NCI-H446 (cell line): ENCODE data around the gene POLR1C.
"Not testable (repeated sequence)": the region's sequence is repeated elsewhere in the genome, so short reads cannot be mapped to it uniquely, and the experiment has no call there.

Experiments used
- DNase-seq, 2 experiments: peaks; one replicate each; lab custom pipeline; 2025; lab: John Stamatoyannopoulos, UW

POLR1C gene

DNA sequence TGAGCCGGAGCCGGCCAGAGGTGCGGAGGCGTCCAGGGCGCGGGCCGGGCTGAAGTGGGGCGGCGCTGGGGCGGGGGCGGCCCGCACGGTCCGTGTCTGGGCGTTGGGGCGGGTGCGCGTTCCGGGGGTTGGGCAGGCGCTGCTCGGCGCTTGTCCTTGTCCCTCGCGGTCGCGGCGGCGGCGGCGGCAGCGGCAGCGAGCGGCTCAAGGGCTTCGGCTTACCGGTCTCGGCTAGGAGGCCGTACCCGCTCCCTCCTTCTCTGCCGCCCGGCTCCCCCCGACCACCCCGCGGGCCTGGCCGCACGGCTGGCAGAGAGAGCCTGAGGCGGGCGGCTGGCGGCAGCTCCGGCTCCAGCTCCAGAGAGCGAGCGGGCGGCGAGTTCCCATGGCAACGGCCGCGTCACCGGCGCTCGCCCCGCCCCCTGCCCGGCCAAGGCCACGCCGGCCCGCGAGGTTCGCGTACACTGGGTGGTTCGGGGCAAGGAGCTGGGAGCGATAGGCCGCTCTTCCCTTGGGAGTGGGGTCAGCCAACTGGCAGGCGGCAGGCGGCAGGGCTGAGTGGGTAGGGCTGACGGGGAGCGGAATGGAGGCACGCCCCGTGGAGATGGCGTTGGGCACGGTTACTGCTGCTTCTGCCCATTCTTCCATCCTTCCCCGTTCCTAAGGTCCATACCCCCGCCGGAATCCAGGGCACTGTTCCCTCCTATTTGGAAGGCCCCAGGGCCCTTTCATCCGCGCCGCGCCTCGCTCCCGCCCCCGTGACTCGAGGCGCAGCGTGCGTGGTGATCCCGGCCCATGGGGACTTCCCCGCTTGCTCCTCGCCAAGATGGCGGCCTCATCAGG is 6.7 kb upstream of the POLR1C start, which contains the start of gene LRRC73:
Gene LRRC73 (minus strand): TSS at position 363 of the 843 bp plus-strand sequence. CDS start 561 bp downstream, outside the sequence.
- peak; percentile 24 to 81 for DNase-seq

DNA sequence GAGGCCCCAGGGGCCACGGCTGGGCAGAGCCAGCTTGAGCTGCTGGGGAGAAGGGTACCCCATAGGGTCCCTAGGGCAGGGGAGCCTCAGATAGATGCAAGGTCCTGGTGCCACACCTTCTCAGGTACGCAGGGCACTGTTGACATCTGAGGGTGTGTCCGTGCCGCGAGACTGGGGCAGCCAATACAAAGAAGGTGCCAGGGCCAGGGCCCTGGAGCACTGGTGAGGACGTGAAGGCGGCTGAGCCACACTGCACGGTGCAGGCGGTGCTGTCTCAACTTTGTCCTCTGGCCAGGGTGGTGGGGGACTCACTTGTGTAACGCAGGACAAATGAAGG is 6.1 kb upstream of the POLR1C start:
- no peak for DNase-seq

DNA sequence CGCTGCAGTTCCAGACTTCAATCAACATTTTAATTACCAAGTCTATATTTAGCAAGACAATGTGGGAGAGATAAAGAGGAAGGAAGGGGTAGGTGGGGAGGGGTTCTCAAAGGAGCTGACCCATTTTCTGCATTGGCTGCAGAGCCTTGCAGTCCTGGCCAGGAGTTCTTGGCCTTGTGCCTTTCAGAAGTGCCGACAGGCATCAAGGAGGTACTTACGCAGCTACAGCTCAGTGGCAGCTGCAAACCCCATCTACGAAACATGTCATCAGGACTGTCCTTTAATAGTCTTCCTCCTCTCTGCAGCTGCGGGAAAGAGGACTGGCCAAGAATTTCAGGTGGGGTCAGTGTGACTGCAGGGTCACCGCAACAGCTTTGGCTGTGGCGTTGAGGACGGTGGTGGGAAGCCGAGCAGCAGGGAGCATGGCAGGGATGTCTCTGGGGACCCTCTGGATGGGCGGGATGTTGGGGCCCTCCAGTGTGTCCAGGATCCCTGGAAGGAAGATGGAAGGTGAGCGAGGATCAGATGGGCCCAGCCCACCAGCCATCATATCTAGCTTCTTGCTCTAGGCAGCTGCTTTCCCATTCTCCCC is 5.0 kb upstream of the POLR1C start:
- no peak for DNase-seq

DNA sequence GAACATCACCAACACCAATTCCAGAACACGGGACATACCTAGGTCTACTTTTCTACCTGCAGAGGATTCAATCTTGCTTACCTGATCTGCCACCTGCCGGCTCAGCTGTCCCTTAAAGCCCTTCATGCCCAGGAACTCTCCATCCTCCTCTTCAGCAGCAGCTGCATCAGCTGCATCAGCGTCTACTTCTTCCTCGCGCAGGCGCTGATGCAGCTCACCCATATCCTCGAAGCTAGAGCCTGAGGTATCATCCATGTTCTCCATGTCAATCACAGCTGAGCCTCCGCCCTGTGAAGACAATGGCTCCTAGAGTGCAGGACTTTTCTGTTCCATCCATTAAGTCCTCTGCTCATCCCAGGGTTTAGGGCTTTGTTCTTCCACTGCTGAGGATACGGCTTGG is 1.1 kb upstream of the POLR1C start:
- no peak for DNase-seq

DNA sequence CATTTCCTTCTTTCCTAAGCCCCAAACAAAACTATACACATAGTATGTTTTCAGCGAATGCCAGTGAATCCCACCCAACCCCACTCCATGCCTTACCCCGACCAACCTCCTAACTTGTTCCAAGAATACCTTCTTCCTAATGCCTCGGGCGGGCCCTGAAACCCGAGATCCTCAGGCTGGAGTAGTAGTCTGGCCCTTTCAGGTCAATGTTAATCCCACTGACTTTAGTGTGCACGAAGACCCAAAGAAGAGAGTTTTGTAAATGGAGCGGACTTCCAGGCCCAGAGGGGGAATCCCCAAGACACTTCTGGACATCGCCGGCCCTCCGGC is 557 bp upstream of the POLR1C start:
- no peak for DNase-seq

DNA sequence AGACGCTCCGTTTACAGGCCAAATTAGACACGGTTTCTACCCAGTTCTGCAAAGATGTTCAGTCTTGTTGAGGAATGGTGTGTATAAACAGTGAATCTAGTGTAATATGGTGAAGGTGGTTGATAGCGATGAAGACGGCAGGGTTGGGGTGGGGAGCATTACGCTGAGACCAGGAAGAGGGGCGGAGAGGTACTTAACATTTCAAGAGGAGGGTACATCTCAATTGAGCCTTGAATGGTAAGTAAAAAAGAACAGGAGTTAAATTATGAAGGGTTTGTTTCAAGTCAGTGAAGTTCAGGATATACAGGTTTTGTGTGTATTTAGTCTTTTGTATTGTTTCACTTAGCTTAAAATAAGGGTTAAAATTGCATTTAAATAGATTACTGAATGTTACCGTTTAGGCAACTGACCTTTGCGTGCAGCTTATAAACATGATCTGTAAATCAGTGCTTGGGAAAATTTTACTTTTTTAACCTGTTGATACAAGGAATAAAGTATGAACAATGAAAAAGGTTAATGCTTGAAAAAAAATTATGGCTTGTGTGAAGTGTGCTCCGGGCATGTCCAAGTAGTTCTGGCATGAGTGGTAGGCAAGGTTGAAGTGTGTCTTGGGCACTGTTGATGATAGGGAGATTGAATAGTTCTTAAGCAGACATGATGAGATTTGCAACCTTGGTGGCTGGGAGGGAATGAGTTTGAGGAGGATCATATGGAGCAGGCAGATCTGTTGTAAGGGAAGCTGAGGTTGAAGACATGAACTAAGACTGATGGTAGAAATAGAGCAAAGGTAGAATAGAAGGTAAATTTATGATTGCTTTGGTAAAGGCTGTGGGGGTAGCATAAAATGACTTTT is 842 bp downstream of the POLR1C start:
- no peak for DNase-seq

DNA sequence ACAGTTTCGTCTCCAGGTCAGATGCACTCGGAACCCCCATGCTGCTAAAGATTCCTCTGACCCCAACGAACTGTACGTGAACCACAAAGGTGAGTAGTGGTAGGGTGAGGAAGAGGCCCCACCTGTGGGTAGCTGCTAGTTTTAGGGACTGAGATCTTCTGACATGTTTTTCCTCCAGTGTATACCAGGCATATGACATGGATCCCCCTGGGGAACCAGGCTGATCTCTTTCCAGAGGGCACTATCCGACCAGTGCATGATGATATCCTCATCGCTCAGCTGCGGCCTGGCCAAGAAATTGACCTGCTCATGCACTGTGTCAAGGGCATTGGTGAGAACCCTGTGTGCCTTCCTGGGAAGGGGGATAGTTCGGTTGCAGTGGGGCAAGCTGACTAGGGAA is 3.2 kb downstream of the POLR1C start:
- no peak for DNase-seq

DNA sequence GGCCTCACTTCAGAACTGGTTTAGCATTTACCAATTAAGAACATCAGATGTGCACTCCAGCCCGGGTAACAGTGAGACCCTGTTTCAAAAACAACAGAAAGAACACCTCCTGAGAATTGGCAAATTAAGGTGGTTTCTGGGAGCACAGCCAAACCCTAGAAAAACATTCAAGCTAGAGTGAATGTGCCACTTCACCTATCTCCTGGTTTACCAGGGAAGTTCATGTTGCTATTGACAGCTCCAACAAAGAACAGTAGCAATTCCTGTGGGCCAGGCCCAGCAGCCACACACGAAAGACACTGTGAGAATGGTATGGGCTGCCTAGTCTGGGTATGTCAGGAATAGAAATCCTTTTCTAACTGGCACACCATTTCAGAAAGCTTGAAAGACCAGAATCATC is 4.9 kb downstream of the POLR1C start:
- no peak for DNase-seq

DNA sequence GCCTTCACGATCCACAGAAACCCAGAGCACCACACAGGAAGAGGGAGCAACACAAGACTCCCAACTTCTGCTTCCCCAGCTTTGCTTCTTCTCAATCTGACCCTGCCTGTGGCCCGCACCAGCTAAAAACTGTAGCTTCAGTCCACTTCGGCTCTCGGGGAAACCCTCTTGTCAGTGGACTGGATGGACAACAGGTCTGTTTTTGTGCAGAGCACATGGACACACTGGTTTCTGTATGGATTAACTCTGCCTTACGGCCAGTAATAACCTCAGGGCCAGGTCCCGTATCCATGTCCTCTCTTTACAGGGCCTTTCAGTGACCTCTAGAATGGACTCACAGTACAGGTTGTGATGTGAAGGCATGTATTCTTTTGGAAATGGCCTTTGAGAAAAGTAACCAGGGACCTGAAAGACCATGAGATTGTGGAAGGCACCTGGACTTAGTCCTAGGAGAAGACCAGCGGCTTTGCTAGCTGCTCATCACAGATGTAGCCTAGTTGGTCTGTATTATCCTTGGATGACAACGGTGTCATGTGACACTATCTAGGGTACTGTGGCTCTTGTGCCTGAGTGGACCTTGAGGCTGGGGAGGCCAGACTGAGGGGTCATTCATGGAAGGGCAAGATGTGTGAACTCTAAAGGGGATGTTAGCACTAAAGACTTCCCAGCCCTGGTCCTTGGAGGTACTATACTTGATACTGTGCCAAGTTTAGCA is 5.8 kb downstream of the POLR1C start:
- DNase-seq = no peak

DNA sequence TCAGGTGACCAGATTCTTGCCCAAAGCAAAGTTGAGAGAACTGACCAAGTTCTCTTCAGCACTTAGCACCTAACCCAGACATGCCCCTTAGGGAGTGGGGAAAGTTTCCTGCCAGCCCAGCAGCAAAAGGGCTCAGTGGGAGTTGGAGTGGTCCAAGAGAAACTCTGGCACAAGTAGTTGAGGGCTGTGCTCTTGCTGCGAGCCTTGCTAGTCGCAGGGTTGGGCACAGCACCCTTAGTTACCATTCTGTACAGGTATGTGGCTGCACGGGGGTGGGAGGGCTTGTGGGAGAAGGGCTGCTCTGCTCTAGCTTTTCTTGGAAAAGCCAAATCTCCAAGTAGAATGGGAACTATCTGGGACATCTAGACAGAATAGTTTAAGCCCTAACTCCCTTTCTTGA is 6.4 kb downstream of the POLR1C start:
- DNase-seq = no peak

DNA sequence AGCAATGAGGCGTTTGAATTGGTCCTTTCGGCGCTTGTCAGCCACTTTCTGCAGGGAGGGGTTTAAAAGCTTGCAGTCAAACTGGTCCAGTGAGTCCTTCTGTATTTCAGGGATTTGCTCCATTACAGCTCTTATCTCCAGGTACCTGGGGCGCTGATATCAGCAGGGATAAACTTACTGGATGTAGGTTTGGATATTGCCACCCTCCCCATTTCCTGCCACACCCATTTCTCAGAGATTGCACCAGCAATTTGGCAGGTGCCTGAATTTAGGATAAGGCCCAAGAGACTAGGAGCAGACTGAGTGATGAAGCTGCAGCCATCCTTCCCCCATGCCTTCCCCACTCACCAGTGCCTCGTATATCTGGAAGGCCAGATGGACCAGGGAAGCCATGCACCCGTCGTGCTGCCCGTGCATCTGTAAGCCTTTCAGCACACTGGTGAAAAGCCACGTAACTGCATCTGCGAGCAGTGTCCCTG is 7.6 kb downstream of the POLR1C start:
- DNase-seq = no peak

DNA sequence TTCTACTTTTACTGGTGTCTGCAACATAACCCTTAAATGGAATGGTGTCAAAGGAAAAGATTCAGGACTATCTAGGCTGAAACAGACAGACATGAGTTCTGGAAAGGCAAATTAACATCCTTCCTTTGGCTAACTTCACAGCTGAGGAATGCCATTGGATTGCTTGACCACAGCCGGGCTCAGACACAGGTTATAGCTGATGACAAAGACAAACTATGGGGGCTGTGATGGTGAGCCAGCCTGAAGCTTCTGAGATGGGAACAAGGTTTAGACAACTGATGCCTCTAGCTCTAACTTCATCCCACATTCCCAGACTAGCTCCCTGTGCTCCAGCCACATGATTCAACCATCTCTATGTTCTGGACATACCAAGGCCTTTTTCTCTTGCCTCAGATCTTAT is 15.3 kb downstream of the POLR1C start:
- DNase-seq = no peak

DNA sequence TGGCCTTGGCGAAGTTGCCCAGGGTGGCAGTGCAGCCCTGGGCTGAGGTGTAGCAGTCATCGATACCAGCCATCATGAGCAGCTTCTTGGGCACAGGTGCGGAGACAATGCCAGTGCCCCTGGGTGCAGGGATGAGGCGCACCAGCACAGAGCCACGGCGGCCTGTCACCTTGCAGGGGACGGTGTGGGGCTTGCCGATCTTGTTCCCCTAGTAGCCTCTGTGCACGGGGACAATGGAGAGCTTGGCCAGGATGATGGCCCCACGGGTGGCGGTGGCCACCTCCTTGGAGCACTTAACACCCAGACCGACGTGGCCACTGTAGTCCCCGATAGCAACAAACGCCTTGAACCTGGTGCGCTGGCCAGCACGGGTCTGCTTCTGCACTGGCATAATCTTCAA is 22.1 kb downstream of the POLR1C start:
- not testable (repeated sequence) for DNase-seq

DNA sequence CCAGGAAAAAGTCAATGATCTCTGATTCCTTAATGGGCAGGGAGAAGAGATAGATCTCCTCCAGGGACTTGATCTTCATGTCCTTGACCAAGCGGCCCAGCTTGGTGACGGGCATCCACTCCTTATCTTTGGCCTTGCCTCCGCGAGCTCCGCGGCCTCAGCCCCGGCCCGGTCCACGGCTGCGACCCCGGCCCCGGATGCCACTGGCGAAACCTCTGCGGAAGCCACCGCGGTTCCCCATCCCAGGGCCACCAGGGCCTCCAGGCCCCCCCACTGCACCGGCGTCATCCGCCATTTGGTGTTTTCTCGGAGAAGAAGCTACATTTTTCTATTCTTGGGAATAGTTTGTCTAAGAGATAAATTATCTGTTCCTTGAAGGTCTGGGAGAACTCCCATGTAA is 22.5 kb downstream of the POLR1C start:
- DNase-seq = not testable (repeated sequence)

DNA sequence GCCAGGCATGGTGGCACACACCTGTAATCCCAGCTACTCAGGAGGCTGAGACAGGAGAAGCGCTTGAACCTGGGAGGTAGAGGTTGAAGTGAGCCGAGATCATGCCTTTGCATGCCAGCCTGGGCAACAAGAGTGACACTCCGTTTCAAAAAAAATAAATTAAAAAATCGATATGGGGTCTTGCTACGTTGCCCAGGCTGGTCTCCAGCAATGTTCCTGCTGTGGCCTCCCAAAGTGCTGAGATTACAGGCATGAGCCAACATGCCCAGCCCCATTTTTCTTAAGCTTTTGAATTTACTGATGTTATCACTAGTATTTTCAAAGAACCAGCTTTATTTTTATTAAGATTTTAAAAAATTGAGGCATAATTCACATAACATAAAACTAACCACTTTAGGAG is 23.6 kb downstream of the POLR1C start:
- no peak for DNase-seq

DNA sequence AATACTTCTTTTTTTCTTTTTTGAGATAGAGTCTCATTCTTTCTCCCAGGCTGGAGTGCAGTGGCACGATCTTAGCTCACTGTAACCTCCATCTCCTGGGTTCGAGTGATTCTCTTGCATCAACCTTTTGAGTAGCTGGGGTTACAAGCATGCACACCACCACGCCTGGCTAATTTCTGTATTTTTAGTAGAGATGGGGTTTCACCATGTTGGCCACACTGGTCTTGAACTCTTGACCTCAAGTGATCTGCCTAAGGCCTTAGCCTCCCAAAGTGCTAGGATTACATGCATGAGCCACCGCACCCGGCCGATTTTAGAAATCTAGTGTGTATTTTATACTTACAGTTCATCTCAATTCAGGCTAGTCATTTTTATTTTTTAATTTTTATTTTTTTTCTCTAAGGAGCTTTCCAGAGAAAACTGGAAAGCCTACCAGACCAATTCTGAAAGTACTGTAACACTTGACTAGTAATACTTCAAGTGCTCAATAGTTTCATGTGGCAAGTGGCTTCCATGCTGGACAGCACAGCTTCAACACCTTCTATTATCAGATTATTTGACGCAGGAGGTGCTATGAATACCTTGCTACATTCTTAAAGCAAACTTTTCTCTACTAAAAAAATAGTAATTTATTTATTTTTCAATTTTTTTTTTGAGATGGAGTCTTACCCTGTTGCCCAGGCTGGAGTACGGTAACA is 25.0 kb downstream of the POLR1C start:
- no peak for DNase-seq

DNA sequence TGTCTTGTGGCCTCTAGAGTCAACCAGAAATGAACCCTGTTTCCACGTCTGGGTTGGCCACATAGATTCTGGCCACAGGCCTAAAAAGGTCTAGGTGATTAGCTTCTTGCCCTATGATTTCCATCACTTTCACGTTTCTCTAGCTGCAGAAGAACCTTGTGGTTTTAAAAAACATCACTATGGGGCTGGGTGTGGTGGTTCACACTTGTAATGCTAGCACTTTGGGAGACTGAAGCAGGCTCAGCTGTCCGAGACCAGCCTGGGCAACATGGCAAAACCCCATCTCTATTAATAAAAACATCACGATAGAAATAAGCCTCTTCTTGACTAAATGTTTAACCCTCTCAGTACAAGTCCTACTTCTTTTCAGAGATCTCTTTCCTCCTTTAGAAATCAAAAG is 27.6 kb downstream of the POLR1C start:
- no peak for DNase-seq

DNA sequence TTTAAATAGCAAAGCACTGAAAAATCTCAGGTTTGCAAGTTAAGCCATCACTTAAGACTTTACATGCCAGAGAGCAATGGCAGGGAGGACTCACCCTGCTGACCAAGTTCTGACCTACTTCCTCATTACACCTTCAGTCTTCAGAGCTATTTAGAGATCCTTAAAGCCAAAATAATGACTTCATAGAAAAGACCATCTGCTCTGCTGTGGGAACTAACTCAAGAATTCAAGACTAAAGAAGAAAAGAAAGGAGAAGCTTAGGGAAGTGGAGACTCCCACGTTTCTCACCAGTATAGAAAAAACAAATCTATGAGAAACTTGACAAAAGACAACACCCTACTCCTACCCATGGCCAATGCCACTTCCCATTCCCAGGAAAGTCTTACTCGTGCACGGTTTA is 30.3 kb downstream of the POLR1C start:
- DNase-seq = no peak

DNA sequence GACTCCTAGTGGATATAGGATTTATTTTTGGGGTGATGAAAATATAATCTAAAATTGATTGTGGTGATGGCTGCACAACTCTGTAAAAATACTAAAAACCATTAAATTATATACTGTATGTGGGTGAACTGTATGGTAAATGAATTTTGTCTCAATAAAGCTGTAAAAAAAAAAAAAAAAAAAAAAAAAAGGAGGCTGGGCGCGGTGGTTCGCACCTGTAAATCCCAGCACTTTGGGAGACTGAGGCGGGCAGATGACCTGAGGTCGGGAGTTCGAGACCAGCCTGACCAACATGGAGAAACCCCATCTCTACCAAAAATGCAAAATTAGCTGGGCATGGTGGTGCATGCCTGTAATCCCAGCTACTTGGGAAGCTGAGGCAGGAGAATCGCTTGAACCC is 40.7 kb downstream of the POLR1C start:
- DNase-seq = not testable (repeated sequence)

DNA sequence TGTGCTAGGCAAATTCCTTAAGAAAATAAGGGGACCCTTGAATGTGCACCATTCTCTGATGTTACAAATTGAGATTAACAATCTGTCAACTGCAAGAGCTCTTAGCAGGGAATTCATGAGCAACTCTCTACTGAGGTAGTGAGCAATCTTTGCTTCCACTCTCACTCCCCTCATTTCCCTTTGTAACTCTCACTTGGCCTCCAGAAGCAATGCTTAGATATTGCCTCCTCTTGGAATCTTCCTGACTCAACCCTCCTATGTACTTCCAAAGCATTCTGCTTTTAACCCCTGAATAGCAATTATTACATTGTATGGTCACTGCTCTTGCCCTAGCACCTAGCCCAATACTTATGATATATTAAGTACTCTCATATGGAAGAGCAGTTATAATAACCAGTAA is 42.4 kb downstream of the POLR1C start:
- no peak for DNase-seq

DNA sequence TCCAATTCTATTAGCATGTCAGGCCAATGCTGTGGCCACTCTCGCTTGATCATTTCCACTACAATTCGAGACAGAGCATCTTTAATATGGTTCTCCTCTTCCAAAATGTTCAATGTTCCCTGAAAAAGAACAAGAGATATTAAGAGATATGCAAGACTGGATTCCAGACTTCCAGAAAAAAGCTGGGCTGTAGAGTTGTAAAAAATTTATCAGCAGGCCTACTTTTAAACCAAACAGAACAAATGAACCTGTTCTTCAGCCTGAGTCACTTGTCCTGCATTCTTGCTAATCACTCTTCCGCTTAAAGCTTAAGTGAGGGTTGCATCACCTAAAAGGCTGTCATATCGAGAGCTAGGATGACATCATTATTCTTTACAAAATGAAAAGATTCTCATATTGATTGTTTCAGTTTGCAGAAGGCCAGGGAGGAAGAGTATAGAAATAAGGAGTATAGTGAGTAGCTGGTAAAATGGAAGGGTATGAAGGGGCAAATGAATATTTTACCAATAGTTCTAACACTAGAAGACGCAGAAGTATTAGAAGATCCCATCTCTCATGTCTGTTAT is 54.1 kb downstream of the POLR1C start:
- DNase-seq = no peak
